Inferior parietal cortex (tissue), 1 donor: ENCODE data around the gene CUL9.
A peak's percentile ranks its signal among the peaks of the same experiment; 100 is the strongest.

Source experiments
- DNase-seq: peaks from one replicate; pipeline ENCODE4 v3.0.0-alpha.2; 2016; ENCODE audit errors: extremely low spot score

Gene CUL9

DNA sequence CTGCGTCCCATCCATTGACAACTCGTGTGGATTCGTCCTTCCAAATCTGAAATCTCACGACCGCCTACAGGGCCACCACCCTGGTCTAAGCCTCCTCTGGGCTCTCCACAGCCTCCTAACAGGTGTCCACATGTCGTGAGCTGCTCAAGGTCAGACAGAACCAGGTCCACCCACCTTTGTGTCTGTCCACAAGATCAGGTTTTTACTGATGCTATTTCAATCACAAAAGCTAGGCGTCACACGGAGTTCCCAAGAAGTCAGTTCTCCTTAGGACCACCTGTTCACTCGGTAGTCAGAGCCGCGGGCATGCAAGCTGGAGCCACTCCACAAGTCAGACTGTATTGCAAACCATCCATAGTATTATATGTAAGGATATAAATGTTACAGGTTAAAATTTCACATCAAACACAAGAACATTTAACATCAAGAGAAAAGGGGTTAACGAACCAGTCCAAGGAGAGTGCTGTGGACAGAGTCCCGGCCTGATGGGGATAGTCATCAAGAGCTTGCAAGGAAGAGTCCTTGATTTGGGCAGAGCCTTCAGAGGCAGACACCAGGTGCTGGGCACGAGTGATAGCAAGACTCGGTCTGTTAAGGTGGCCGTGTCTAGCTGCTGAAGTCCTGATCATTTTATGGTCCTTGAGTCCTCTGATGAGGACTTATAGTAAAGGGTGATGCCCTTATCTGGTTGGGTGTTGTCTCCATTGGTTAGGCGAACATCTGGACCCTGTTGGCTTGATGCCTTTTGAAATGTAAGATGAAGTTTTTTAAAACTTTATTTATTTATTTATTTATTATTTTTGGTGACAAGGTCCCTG lies 48.0 kb downstream of the CUL9 start:
- DNase-seq = no peak

DNA sequence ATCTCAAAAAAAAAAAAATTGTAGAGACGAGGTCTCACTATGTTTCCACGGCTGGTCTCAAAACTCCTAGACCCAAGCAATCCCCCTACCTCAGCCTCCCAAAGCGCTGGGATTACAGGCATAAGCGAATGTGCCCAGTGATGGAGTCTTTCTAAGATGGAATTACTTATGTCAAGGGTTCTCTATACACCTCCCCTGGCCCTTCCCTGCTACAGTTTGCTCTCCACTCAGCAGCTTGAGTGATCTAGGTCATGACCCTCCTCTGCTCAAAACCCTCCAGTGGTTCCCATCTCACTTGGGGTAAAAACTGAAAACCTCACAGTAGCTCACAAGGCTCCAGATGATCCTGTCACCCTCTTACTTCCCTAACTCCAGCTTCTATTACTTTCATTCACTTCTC lies 49.1 kb downstream of the CUL9 start:
- no peak for DNase-seq

DNA sequence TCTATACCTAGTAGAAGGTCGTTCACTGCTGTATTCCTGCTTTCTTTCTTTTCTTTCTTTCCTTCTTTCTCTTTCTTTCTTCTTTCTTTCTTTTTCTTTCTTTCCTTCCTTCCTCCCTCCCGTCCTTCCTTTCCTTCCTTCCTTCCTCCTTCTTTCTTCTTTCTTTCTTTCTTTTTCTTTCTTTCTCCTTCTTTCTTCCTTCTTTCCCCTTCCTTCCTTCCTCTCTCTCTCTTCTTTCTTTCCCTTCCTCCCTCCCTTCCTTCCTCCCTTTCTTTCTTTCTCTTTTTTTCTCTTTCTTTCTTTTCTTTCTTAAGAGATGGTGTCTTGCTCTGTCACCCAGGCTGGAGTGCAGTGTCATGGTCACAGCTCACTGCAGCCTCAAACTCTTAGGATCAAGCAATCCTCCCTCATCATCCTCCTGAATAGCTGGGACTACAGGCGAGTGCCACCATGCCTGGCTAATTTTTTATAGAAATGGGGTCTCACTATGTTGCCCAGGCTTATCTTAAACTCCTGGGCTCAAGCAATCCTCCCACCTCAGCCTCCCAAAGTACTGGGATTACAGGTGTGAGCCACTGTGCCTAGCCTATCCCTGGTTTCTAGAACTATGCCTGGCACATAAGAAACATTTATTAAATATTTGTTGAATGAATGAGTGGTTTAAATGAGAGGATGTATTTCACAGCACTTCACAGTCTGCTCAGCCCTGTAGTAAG lies 49.9 kb downstream of the CUL9 start:
- no peak for DNase-seq

DNA sequence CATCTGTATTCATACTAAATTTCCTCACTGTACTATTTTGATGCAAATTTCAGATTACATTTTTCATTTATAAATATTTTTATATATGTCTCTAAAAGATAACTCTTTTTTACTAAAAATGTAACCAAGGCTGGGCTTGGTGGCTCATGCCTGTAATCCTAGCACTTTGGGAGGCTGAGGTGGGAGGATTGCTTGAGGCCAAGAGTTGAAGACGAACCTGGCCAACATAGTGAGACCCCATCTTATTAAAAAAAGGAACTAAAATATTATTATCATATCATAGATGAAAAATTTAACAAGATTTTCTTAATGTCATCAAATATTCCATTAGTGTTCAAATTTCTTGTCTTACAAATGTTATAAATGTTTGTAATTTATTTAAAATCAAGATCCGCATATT lies 53.8 kb downstream of the CUL9 start:
- no peak for DNase-seq

DNA sequence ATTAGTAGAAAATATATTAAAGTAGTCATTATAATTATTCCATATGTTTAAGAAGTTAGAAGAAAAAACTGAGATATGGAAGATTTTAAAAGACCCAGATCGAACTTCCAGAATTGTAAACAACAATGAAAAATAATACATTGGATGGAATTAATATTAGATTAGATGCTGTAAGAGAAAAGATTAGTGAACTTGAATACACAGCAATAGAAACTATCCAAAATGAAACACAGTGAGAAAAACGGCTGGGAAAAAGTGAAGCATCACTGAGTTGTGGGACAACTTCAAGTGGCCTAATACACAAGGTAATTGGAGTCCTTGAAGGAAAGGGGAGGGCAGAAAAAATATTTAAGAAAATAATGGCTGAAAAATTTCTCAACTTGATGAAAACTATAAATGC lies 57.1 kb downstream of the CUL9 start:
- no peak for DNase-seq

DNA sequence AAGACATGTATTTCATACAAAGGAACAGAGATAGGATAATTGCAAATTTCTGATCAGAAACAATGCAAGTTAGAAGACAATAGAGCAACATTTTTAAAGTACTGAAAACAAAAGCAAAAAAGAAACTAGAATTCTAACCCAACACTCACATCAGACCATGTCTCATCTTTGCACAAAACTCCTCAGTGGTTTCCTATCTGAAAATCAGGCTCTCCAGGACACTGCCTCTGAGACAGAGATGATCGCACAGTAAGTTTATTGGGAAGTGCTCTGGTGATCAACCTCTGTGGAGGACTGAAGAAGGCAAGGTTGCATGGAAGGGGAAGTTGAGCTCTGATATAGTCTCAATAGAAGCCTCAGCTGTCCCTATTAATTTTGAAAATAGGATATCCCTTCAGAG lies 59.0 kb downstream of the CUL9 start:
- no peak for DNase-seq

- DNase-seq = no peak
Measured at GRCh38 chr6:43241446-43241845, 59.5 kb downstream of the CUL9 start.

DNA sequence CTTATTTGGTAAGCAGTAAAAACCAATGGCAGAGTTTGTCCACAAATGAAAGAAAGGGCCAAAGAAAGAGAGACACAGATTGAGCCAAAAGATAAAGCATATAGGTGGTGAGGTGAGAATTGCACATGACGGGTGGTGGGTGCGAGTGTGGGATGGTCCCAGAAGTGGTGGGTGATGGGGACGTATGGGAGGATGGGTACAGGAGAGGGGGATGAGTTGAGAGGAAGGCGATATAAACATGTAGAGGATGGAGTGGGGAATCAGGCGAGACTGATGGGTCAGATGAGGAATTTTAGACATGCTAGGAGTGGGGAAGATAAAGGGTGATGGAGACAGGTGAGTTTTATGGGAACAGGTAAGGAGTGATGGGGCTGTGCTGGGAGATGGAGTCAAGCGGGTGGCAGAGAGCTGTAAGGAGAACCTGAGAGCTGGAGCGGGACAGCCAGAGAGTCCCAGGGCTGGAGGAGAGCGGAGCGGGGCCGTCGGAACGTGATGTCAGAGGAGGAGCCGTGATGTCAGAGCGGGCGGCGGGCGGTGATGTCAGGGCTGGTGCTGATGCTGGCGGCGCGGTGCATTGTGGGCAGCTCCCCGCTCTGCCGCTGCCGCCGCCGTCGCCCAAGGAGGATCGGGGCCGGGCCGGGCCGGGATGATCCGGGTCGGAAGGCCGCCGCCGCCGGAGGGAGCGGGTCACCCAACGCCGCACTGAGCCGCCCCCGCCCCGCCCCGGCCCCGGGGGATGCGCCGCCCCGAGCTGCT lies 61.1 kb downstream of the CUL9 start, which contains the start of gene TTBK1:
TSS of gene TTBK1 (plus strand) at position 574 of the 756 bp plus-strand sequence. CDS start 3,180 bp downstream, outside the sequence.
- DNase-seq = no peak

- no peak for DNase-seq
Measured at GRCh38 chr6:43243664-43244321, 61.8 kb downstream of the CUL9 start.

GRCh38 chr6:43246301-43247113 lies 64.5 kb downstream of the CUL9 start:
- peak; percentile 64 for DNase-seq

DNA sequence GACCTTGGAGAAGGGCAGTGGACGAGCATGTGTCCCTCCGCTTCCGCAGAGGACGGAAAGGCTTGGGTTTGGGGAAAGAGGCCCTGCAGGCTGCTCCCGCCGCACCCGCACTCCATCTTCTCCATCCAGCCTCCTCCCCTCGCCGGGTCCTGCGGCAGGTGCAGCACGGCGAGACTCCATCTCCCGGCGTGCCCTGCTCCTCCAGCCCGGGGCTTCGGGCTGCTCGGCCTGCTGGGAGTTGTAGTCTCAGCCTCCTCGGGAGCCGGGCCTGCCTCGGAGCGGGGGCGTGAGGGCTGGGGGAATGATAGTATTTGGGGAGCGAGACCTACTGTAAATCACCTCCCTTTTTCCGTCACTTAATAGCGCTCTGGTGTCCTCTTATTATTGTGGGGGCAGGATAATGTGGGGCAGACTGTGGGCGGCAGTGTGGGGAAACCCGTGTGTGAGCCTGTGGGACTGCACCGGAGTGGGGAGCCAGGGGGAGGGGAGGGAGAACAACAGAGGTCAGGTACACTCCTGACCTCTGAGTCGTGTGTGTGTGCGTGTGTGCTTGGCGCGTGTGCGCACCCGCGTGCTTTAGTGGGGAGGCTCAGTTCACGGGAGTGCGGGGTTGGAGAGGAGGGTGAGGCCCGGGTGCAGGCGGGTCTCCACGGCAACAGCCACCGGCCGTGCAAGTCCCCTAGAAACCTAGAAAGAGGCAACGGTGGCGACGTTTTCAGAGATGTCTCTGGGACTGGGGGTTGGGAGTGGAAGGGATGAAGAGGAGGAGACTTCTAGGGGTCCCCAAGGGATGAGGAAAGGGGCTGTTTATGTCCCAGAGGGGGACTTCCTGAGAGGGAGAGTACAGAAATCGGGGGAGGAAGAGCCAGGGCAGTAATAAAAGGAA lies 65.4 kb downstream of the CUL9 start:
- DNase-seq = peak; percentile 80

- no peak for DNase-seq
Measured at GRCh38 chr6:43248101-43248500, 66.1 kb downstream of the CUL9 start.

DNA sequence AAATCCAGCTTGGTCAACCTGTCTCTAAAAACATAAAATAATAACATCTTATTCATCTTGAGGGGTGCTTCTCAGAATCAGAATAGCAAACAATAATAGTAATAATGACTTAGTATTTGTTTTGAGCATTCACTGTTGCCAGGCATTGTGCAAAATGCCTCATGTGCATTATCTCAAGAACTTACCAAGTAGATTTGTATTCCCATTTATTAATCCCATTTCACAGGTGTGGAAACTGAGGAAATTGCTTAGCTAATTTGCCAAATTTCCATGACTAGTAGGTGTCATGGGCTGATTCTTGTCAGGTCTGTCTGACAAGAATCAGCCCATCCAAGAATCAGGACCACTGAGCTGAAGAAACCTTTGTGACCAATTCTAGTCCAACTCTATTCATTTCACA lies 66.8 kb downstream of the CUL9 start:
- no peak for DNase-seq

DNA sequence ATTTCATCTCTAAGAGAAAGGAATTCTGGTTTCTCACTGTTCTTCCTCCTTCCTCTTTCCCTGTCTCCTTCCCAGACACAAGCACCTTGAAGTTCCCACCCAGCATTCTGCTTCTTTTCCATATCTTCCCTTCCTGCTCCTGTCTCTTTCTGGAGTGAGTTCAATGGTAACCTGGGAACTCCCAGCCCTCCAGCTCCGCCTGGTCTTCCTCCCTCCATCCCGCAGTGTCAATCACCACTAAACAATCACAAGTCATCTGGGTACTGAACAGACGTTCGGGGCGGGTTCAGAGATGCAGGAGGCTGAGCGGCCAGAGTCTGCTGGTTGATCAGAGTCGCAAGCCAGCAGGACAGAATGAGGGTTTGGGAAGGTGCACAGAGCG lies 69.0 kb downstream of the CUL9 start:
- DNase-seq = no peak

GRCh38 chr6:43253401-43253800 lies 71.4 kb downstream of the CUL9 start:
- DNase-seq = no peak

DNA sequence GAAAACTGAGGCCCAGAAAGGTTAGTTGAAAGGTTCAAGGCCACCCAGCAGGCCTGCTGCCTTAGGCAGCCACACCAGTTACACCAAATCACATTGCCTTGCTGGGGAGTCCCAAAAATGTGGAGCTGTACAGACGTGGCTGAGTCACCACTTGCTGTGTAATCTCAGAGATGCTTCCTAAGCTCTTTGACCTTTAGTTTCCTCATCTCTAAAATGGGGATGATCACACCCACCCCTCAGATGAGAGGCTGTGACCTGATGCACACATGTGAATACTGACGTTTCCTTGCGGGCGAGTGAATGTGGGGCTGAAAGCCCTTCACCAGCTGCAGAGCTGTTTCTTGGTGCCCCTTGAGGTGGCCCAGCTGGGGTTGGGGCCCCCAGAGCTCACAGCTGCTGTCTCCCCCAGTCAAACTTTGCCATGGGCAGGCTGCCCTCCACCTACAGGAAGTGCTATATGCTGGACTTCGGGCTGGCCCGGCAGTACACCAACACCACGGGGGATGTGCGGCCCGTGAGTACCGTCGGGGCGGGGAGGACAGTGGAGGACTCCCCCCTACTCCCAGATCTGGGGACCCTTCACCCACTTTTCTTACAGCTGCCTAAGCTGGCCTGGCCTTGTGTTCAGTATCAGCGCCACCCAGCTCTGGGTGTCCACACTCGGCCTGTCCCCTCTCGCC lies 72.3 kb downstream of the CUL9 start:
- no peak for DNase-seq

GRCh38 chr6:43254846-43255245 lies 72.8 kb downstream of the CUL9 start:
- no peak for DNase-seq

GRCh38 chr6:43255408-43256054 lies 73.5 kb downstream of the CUL9 start:
- DNase-seq = no peak
